ENCODE measurements around the gene CEP72.
"Not testable (repeated sequence)": the region's sequence is repeated elsewhere in the genome, so short reads cannot be mapped to it uniquely, and the experiment has no call there.

Gene CEP72

DNA sequence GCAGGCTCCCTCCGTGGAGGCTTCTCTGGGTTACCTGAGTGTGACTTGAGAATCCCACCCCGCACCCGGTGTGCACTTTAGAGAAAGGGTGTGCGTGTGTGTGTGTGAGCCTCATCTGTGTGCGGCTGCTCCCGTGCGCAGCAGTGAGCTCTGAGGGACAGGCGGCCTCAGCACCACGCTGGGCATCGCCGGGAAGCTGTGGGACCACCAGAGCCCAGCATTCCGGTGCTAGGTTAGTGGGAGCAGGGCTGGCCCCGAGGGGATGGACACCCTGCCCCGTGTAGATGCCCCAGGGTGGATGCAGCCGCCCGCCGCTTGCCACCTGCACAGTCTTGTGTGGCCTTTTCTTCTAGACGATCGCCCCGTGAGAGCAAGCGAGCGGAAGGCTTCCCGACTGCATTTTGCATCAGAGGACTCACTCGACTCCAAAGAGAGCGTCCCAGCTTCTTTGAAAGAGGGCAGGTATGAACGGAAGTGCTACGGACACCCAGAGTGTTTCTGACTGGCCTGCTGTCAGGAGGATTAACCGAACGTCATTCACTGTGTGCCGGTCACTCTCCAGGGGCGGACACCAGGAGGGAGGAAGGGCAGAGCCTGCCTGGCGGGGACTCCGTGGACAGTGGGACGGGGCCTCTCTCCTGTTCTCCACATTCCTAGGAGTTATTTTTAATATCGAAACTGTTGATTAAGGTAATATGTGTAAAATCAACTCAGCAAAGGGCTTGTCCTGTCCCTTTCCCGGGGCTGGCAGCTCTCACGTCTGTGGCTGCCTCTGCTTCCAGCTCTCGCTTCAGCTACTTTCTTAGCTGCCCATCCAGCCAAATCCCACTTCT is 12.2 kb downstream of the CEP72 start:
- TF ChIP-seq, protein P1, sequence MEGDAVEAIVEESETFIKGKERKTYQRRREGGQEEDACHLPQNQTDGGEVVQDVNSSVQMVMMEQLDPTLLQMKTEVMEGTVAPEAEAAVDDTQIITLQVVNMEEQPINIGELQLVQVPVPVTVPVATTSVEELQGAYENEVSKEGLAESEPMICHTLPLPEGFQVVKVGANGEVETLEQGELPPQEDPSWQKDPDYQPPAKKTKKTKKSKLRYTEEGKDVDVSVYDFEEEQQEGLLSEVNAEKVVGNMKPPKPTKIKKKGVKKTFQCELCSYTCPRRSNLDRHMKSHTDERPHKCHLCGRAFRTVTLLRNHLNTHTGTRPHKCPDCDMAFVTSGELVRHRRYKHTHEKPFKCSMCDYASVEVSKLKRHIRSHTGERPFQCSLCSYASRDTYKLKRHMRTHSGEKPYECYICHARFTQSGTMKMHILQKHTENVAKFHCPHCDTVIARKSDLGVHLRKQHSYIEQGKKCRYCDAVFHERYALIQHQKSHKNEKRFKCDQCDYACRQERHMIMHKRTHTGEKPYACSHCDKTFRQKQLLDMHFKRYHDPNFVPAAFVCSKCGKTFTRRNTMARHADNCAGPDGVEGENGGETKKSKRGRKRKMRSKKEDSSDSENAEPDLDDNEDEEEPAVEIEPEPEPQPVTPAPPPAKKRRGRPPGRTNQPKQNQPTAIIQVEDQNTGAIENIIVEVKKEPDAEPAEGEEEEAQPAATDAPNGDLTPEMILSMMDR (conservative IDR thresholded peaks at IDR 0.05; ENCODE audit: low read depth, low read length), result no peak
- no peak overlapping the region for H3K4me3 ChIP-seq (ENCODE audit: low read length)
- no peak for DNase-seq (ENCODE audit: low read depth)

DNA sequence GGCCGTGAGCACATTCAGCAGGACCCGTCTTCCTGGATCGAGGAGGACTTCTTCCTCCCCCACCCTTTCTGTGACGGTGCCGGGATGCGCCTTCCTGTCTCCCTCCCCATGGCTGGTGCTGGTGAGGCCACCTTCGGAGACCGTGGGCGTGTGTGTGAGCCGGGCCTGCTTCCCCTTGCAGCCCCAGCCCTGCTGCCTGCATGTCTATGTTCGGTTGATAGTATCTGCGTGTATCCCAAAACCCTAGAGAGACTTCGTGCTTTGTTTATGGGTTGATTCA is 12.8 kb downstream of the CEP72 start:
- TF ChIP-seq, protein P1 (conservative IDR thresholded peaks at IDR 0.05; ENCODE audit: low read depth, low read length), result no peak
- H3K4me3 ChIP-seq (ENCODE audit: low read length), result no peak overlapping the region
- no peak for DNase-seq (ENCODE audit: low read depth)

DNA sequence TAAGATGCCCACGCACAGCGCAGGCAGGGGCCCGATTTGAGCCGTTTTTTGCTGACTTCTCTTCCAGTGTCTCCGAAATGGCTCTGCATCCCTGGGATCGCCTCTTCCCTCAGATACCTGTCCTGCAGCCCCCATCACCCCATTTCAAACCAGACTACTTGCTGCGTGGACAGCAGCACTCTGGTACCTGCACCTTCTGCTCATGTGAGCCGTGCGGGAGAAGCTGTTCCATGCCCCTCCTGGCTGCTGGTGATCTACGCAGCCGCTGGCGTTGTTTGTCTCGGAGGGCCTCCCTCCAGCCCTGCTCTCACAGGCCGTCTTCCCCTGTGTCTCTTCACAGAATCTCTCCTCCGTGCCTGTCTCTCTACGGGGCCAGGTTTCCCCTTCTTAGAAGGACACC is 13.4 kb downstream of the CEP72 start:
- H3K4me3 ChIP-seq (ENCODE audit: low read length), result no peak overlapping the region
- TF ChIP-seq, protein P1 (conservative IDR thresholded peaks at IDR 0.05; ENCODE audit: low read depth, low read length), result no peak
- no peak for DNase-seq (ENCODE audit: low read depth)

DNA sequence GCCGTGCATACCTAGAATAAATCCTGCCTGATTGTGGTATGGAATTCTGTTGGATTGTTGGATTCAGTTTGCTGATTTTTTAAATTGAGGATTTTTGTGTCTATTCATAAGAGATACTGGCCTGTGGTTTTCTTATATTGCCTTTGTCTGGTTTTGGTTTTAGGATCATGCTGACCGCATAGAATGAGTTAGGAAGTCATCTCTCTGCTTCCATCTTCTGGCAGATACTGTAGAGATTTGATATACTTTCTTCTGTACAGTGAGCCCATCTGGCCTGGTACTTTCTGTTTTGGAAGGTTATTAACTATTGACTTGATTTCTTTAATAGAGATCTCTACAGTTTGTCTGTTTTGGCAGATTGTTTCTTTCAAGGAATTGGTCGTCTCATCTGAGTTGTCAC is 14.7 kb downstream of the CEP72 start:
- no peak for DNase-seq (ENCODE audit: low read depth)
- TF ChIP-seq, protein P1 (conservative IDR thresholded peaks at IDR 0.05; ENCODE audit: low read depth, low read length), result peak; percentile 2
- H3K4me3 ChIP-seq (ENCODE audit: low read length), result no peak overlapping the region

DNA sequence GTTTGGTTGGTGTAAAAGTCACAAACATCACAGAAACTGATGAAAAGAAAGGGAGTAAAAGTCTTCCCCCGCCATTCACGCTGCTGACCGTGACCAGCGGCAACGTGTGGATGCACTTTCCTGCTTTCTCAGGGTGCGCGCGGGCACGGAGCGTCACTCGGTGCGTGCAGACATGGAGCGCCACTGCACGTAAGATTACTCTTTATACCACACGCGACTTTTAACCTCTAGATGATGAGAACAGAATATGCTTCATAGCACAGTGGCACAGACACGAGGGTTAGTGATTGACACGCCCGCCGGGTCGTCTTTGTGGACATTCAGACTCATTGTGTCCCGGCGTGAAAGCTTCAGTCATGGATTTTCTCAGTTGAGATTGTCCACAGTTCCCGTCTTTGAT is 15.7 kb downstream of the CEP72 start:
- no peak overlapping the region for H3K4me3 ChIP-seq (ENCODE audit: low read length)
- TF ChIP-seq, protein P1 (conservative IDR thresholded peaks at IDR 0.05; ENCODE audit: low read depth, low read length), result no peak
- DNase-seq (ENCODE audit: low read depth), result no peak

DNA sequence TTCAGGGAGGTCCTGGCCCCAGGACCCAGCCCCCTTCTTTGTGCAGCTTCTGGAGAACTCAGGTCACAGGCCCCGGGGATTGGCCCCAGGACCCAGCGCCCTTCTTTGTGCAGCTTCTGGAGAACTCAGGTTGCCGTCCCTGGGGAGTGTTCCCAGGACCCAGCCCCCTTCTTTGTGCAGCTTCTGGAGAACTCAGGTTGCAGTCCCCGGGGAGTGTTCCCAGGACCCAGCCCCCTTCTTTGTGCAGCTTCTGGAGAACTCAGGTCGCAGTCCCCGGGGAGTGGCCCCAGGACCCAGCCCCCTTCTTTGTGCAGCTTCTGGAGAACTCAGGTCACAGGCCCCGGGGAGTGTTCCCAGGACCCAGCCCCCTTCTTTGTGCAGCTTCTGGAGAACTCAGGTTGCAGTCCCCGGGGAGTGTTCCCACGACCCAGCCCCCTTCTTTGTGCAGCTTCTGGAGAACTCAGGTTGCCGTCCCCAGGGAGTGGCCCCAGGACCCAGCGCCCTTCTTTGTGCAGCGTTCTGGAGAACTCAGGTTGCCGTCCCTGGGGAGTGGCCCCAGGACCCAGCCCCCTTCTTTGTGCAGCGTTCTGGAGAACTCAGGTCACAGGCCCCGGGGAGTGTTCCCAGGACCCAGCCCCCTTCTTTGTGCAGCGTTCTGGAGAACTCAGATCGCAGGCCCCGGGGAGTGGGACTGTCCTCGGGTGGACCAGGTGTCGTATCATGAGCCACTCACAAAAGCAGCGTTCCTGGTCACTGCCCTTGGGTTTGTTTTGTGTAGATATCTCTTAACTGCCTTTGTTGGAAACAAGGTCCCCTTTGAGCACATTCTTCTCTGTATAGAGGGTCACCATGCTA is 16.4 kb downstream of the CEP72 start:
- not testable (repeated sequence) for DNase-seq (ENCODE audit: low read depth); H3K4me3 ChIP-seq (ENCODE audit: low read length)

DNA sequence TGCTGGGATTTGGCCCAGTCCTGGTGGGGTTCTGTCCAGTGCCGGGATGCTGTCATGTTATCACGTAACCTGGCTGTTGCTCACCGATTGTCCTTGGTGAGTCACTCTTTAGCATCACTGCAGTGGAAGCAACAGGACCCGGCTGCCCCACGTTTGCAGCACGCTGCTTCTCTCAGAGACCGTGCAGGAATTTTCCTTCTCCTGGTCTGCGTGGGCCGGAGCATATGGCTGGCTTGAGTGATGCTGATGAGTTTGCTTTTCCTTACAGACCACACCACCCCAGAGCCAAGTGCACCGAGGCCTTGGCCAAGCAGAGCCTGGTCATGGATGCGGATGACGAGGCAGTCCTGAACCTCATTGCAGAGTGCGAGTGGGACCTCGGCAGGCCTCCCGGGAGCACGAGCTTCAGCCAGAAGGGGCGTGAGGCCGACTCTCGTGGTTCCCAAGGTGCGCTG is 21.4 kb downstream of the CEP72 start:
- TF ChIP-seq, protein P1 (conservative IDR thresholded peaks at IDR 0.05; ENCODE audit: low read depth, low read length), result no peak
- DNase-seq (ENCODE audit: low read depth), result no peak
- H3K4me3 ChIP-seq (ENCODE audit: low read length), result no peak overlapping the region
